ENCODE measurements around the gene DACH1. TPM values are rescaled to one million over a fixed set of nuclear protein-coding genes. Genes with fewer than 3 reads are reported as not detected.

Gene DACH1
- total RNA-seq, 1 experiment from 2014 or later, result not detected

DNA sequence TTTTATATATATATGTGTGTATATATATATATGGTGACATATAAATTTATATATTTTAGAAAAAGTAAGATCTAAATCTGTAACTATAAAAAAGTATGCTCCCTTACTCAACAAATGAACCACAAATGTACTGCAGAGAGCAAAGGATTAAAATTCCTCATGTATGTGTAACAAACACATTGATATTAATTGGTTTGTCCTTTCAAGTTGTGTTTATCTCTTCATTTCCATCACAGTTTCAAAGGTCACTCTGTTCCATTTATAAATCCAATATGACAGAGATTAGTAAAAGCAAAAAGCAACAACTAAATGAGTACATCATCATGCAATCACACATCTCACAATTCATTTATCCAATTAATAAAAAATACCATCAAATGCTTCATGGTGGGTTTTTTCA lies 247.9 kb downstream of the DACH1 start:
- H3K9me2 ChIP-seq (replicated peaks; ENCODE audit: low read length), result no peaks in the 10 kb centered on the region
- ChIA-PET POLR2A (ENCODE audit: unreplicated experiment) (no interaction called here), CTCF (no interaction called here)
- H3K27me3 ChIP-seq (ENCODE audit: low read length), result no peaks in the 10 kb centered on the region
- H3K79me2 ChIP-seq (ENCODE audit: low read length), result no peaks in the 10 kb centered on the region
- H3F3A ChIP-seq (ENCODE audit: low read length, unreplicated experiment), result no peaks in the 10 kb centered on the region
- H3K4me3 ChIP-seq (ENCODE audit: low read length), result no peak overlapping the region
- BruUV-seq (replicated peaks), result no TSS peak
- no peak for DNase-seq
- ATAC-seq, result no peak
- H3K36me3 ChIP-seq (ENCODE audit: low read depth, low read length), result no peaks in the 10 kb centered on the region
- H3K4me1 ChIP-seq (ENCODE audit: insufficient read depth, low read length), result no peaks in the 10 kb centered on the region
- intact Hi-C loops (cut with micrococcal nuclease), result no loop called here
- H4K20me1 ChIP-seq (ENCODE audit: low read length), result no peaks in the 10 kb centered on the region
- no peak overlapping the region for H3K4me2 ChIP-seq (ENCODE audit: low read length)
- no peak overlapping the region for H3K9ac ChIP-seq (ENCODE audit: low read length)
- no peak for TF ChIP-seq EZH2 (IDR thresholded peaks at IDR 0.05; ENCODE audit: low read length, unreplicated experiment)
- no peak for TF ChIP-seq EZH2phosphoT487 (IDR thresholded peaks at IDR 0.05; ENCODE audit: borderline replicate concordance, low read length)
- no peak for TF ChIP-seq CTCF (conservative IDR thresholded peaks at IDR 0.05; ENCODE audit: low read depth, low read length)
- no peak overlapping the region for H3K27ac ChIP-seq (ENCODE audit: low read length)
- H2AFZ ChIP-seq (ENCODE audit: low read length), result no peak overlapping the region
- H3K9me3 ChIP-seq (ENCODE audit: low read length), result no peaks in the 10 kb centered on the region

DNA sequence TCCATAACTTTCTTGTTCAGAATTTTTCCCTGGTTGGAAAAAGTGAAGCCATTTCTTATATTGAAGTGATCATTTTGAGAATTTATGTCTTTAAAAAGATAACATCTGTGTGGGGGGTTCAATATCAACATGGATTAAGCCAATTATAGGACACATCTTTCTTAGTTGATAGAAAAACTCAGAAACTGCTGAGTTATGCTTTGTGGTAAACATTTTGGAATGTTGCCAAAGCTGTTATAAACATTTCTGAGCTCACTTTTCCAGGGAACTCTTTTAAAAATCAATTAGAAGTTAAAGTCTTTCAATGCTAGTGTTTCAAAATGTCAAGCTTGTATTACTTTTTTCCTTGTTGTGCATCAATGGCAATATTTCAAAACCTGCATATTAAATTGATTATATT lies 248.8 kb downstream of the DACH1 start:
- H3K9ac ChIP-seq (ENCODE audit: low read length), result no peak overlapping the region
- BruUV-seq (replicated peaks), result no TSS peak
- CTCF ChIA-PET, result no interaction called here

GRCh38 chr13:71617265-71617664 lies 249.7 kb downstream of the DACH1 start:
- ATAC-seq (no peak), DNase-seq (no peak)
- ChIA-PET POLR2A (ENCODE audit: unreplicated experiment) (no interaction called here), CTCF (no interaction called here)
- Histone ChIP-seq H3K27me3 (ENCODE audit: low read length) (no peaks in the 10 kb centered on the region), H3K4me3 (ENCODE audit: low read length) (no peak overlapping the region), H3K9me3 (ENCODE audit: low read length) (no peaks in the 10 kb centered on the region), H3F3A (ENCODE audit: low read length, unreplicated experiment) (no peaks in the 10 kb centered on the region), H2AFZ (ENCODE audit: low read length) (no peak overlapping the region), H3K9ac (ENCODE audit: low read length) (no peak overlapping the region), H3K27ac (ENCODE audit: low read length) (no peak overlapping the region), H3K4me1 (ENCODE audit: insufficient read depth, low read length) (no peaks in the 10 kb centered on the region), H3K79me2 (ENCODE audit: low read length) (no peaks in the 10 kb centered on the region), H3K9me2 (replicated peaks; ENCODE audit: low read length) (no peaks in the 10 kb centered on the region), H4K20me1 (ENCODE audit: low read length) (no peaks in the 10 kb centered on the region), H3K4me2 (ENCODE audit: low read length) (no peak overlapping the region), H3K36me3 (ENCODE audit: low read depth, low read length) (no peaks in the 10 kb centered on the region)
- no TSS peak for BruUV-seq (replicated peaks)
- TF ChIP-seq EZH2 (IDR thresholded peaks at IDR 0.05; ENCODE audit: low read length, unreplicated experiment) (no peak), CTCF (conservative IDR thresholded peaks at IDR 0.05; ENCODE audit: low read depth, low read length) (no peak), EZH2phosphoT487 (IDR thresholded peaks at IDR 0.05; ENCODE audit: borderline replicate concordance, low read length) (no peak)
- intact Hi-C loops (cut with micrococcal nuclease), result no loop called here

More for the DNA sequence above, 248.8 kb downstream of the DACH1 start:
- Histone ChIP-seq H3K27me3 (ENCODE audit: low read length) (no peaks in the 10 kb centered on the region), H4K20me1 (ENCODE audit: low read length) (no peaks in the 10 kb centered on the region), H3K9me3 (ENCODE audit: low read length) (no peaks in the 10 kb centered on the region), H3K27ac (ENCODE audit: low read length) (no peak overlapping the region), H3K4me1 (ENCODE audit: insufficient read depth, low read length) (no peaks in the 10 kb centered on the region), H3K79me2 (ENCODE audit: low read length) (no peaks in the 10 kb centered on the region), H3K9me2 (replicated peaks; ENCODE audit: low read length) (no peaks in the 10 kb centered on the region), H3F3A (ENCODE audit: low read length, unreplicated experiment) (no peaks in the 10 kb centered on the region), H3K4me2 (ENCODE audit: low read length) (no peak overlapping the region), H3K36me3 (ENCODE audit: low read depth, low read length) (no peaks in the 10 kb centered on the region), H3K4me3 (ENCODE audit: low read length) (no peak overlapping the region), H2AFZ (ENCODE audit: low read length) (no peak overlapping the region)
- intact Hi-C loops (cut with micrococcal nuclease), result no loop called here
- DNase-seq (no peak), ATAC-seq (no peak)
- POLR2A ChIA-PET (ENCODE audit: unreplicated experiment), result no interaction called here
- TF ChIP-seq EZH2 (IDR thresholded peaks at IDR 0.05; ENCODE audit: low read length, unreplicated experiment) (no peak), EZH2phosphoT487 (IDR thresholded peaks at IDR 0.05; ENCODE audit: borderline replicate concordance, low read length) (no peak), CTCF (conservative IDR thresholded peaks at IDR 0.05; ENCODE audit: low read depth, low read length) (no peak)

Measured in PC-3 (cell line).